Gastroesophageal sphincter (tissue), 3 donors: ENCODE measurements around the gene STX4.

ENCODE experiments used
- CTCF ChIP-seq, 4 experiments: fragments of 200-600 bp in 2 of 4; fragments of 450-650 bp in 2 of 4; sonication (generic) in 1 of 4; IDR thresholded peaks; one replicate each; pipeline ENCODE4 v1.5.1; 2017 to 2019; ENCODE audit warnings: antibody characterized with exemption in 4 of 4, mild to moderate bottlenecking in 2 of 4, moderate library complexity in 2 of 4
- EP300 ChIP-seq: sonication (generic); formaldehyde crosslinking; IDR thresholded peaks from one replicate; pipeline ENCODE4 v1.6.1; 2017; ENCODE audit warnings: antibody characterized with exemption, mild to moderate bottlenecking
- POLR2A ChIP-seq, 2 donors: fragments of 450-650 bp; IDR thresholded peaks; one replicate each; pipeline ENCODE4 v1.6.1; 2017; ENCODE audit warnings: antibody characterized with exemption in 2 of 2, mild to moderate bottlenecking in 2 of 2, moderate library complexity in 1 of 2

GRCh38 chr16:31025339-31025738 lies 8.0 kb upstream of the STX4 start:
- TF ChIP-seq CTCF (IDR thresholded peaks at IDR 0.05): no peak
- no peak for TF ChIP-seq POLR2A (IDR thresholded peaks at IDR 0.05)
- no peak for TF ChIP-seq EP300
